Measurements from ENCODE around the gene TMC2.
A peak's percentile ranks its signal among the peaks of the same experiment; 100 is the strongest.

The TMC2 gene

DNA sequence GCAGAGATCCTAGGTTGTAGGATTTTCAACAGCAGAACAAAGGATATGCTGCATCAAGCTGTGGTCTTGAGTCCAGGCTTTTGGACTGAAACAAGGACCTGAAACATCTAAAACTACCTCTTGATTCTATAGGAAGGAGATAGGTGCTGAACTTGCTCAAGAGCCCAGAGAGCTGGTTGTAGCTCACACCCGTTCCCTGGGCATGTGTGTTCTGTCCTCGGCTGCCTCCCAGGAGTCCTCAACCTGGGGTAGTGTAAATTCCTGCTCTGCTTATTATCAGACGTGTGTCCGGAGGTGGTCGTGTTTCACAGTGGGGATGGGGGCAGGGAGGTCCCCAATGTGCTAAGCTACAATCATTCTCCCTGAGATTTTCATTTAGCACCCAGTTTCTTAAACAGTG is 120.9 kb downstream of the TMC2 start:
- TF ChIP-seq CTBP1 (IDR thresholded peaks at IDR 0.05; ENCODE audit: borderline replicate concordance), result no peak
- no peak for TF ChIP-seq ARNT (IDR thresholded peaks at IDR 0.05)
- TF ChIP-seq BHLHE40 (IDR thresholded peaks at IDR 0.05; ENCODE audit: borderline replicate concordance), result no peak
- TF ChIP-seq LEF1 (IDR thresholded peaks at IDR 0.05; ENCODE audit: borderline replicate concordance), result no peak
- no peak for TF ChIP-seq HDGF (IDR thresholded peaks at IDR 0.05; ENCODE audit: borderline replicate concordance)
- TF ChIP-seq SP1 (IDR thresholded peaks at IDR 0.05), result no peak
- TF ChIP-seq, protein P1, sequence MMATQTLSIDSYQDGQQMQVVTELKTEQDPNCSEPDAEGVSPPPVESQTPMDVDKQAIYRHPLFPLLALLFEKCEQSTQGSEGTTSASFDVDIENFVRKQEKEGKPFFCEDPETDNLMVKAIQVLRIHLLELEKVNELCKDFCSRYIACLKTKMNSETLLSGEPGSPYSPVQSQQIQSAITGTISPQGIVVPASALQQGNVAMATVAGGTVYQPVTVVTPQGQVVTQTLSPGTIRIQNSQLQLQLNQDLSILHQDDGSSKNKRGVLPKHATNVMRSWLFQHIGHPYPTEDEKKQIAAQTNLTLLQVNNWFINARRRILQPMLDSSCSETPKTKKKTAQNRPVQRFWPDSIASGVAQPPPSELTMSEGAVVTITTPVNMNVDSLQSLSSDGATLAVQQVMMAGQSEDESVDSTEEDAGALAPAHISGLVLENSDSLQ (IDR thresholded peaks at IDR 0.05), result no peak
- no peak for TF ChIP-seq TARDBP (IDR thresholded peaks at IDR 0.05)
- TF ChIP-seq FOXA1 (IDR thresholded peaks at IDR 0.05), result no peak
- TF ChIP-seq SUZ12 (IDR thresholded peaks at IDR 0.05), result no peak
- no peak for TF ChIP-seq ELF4 (IDR thresholded peaks at IDR 0.05)
- no peak for TF ChIP-seq L3MBTL2 (conservative IDR thresholded peaks at IDR 0.05)
- TF ChIP-seq FOXM1 (IDR thresholded peaks at IDR 0.05; ENCODE audit: borderline replicate concordance), result no peak
- no peak for TF ChIP-seq FOXK2 (IDR thresholded peaks at IDR 0.05)
- no peak for TF ChIP-seq ZNF384 (IDR thresholded peaks at IDR 0.05)
- no peak for TF ChIP-seq NFRKB (IDR thresholded peaks at IDR 0.05)
- CTCF ChIA-PET, result no interaction called here
- POLR2A ChIA-PET, result interaction anchor here (1.0 to 7.0 kb wide), 4 partner anchors 7 to 135 kb away, joined by 3 to 79 read pairs (median 3); partner anchors contain the start of gene IDH3B
- DNase-seq (ENCODE audit: extremely low spot score), result no peak

DNA sequence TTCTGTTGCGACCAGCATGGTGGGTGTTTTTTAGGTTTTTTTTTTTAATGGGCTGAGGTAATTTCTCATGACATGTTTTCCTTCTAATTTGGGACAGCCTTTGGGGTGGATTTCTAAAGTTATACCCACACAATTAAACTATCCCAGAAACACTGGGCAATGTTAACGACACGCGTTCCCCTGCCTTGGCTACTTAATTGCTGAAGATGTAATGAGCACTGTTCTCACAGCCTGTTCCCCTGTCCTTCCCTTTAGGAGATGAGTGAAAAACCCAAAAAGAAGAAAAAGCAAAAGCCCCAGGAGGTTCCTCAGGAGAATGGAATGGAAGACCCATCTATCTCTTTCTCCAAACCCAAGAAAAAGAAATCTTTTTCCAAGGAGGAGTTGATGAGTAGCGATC is 121.3 kb downstream of the TMC2 start:
- ChIA-PET CTCF (no interaction called here), POLR2A (interaction anchor here (1.0 to 7.0 kb wide), 3 partner anchors 6 to 31 kb away, joined by 3 to 79 read pairs (median 3); partner anchors contain the start of gene IDH3B)
- DNase-seq (ENCODE audit: extremely low spot score), result no peak
- TF ChIP-seq, protein P1 (IDR thresholded peaks at IDR 0.05), result no peak
- no peak for TF ChIP-seq BHLHE40 (IDR thresholded peaks at IDR 0.05; ENCODE audit: borderline replicate concordance)
- TF ChIP-seq FOXK2 (IDR thresholded peaks at IDR 0.05), result no peak
- no peak for TF ChIP-seq FOXA1 (IDR thresholded peaks at IDR 0.05)
- TF ChIP-seq HDGF (IDR thresholded peaks at IDR 0.05; ENCODE audit: borderline replicate concordance), result no peak
- TF ChIP-seq TARDBP (IDR thresholded peaks at IDR 0.05), result no peak
- TF ChIP-seq ZNF384 (IDR thresholded peaks at IDR 0.05), result no peak
- TF ChIP-seq ELF4 (IDR thresholded peaks at IDR 0.05), result no peak
- no peak for TF ChIP-seq L3MBTL2 (conservative IDR thresholded peaks at IDR 0.05)
- TF ChIP-seq FOXM1 (IDR thresholded peaks at IDR 0.05; ENCODE audit: borderline replicate concordance), result no peak

DNA sequence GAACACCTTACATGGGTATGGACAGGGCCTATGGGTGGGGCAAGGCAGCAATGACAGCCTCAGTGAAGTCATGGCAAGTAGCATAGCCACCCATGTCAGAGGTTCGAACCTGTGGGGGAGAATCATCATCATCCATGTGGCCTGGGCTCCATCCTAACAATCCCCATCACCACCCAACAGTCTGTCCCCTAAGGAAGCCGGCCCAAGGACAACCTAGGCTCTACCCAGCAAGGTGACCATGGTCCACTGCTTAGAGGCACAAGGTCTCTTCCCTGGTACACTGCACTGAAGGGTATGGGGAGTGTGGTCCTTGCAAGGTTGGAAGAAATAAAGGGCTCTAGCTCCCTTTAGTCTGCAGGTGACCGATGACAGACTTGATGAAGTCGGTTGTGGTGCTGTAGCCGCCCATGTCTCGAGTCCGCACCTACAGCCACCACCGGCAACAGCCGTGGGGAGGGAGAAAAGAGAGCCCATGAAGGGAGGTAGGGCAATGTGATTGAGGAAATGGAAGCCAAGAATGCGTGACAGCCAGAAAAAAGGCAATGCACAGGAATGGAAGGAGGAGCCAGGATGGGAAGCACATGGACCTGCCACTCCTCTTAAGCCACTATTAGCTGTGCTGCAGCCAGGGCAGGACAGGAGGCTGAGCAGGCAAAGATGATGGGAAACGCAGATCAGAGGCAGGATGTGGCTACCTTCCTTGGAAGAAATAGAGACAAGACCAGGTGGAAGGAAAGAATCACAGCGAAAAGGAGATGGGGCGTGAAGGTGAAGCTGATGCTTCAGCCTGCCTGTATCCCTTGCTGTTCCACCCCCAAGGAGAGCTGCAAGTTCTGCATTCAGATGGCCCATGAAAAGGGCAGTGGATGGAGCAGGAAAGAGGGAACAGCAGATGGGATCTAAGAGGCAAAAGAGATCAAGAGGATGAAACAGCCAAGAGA is 122.3 kb downstream of the TMC2 start:
- TF ChIP-seq HDGF (IDR thresholded peaks at IDR 0.05; ENCODE audit: borderline replicate concordance), result no peak
- 0 out of 2 replicates have a peak, but pooled peaks have one; percentile 14 for TF ChIP-seq BHLHE40 (IDR thresholded peaks at IDR 0.05; ENCODE audit: borderline replicate concordance)
- 0 out of 2 replicates have a peak, but pooled peaks have one; percentile 16 for TF ChIP-seq L3MBTL2 (conservative IDR thresholded peaks at IDR 0.05)
- no peak for TF ChIP-seq SUZ12 (IDR thresholded peaks at IDR 0.05)
- TF ChIP-seq FOXA1 (IDR thresholded peaks at IDR 0.05), result no peak
- CTCF ChIA-PET, result no interaction called here
- POLR2A ChIA-PET, result interaction anchor here (1.4 kb wide), 1 partner anchor 151 kb away, joined by 4 read pairs; no protein-coding TSS in a partner anchor
- DNase-seq (ENCODE audit: extremely low spot score), result no peak

DNA sequence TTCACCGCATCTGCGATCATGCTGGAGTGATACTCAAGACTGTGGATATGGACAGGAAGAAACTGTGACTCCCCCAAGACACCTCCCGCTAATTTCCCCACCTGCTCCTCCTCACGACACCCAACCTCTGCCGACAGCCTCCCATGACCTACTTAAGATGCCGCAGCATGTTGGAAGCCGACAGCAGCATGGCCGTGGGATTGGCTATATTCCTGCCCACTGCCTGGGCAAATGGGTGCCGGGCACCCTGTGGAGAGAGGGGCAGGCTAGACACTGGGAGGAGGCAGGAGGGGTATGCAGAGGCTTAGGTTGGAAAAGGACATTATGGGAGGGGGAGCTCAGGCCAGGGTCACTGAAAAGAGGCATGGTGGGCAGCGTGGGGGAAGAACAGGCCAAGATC is 123.2 kb downstream of the TMC2 start:
- no peak for DNase-seq (ENCODE audit: extremely low spot score)
- CTCF ChIA-PET, result no interaction called here
- POLR2A ChIA-PET, result interaction anchor here (1.2 to 1.5 kb wide), 2 partner anchors 8 to 189 kb away, joined by 3 to 10 read pairs; partner anchors contain the start of gene SNRPB
- no peak for TF ChIP-seq ELF4 (IDR thresholded peaks at IDR 0.05)
- no peak for TF ChIP-seq NFRKB (IDR thresholded peaks at IDR 0.05)
- no peak for TF ChIP-seq FOXA1 (IDR thresholded peaks at IDR 0.05)
- no peak for TF ChIP-seq FOXK2 (IDR thresholded peaks at IDR 0.05)
- no peak for TF ChIP-seq SP1 (IDR thresholded peaks at IDR 0.05)
- TF ChIP-seq HDGF (IDR thresholded peaks at IDR 0.05; ENCODE audit: borderline replicate concordance), result no peak
- TF ChIP-seq FOXM1 (IDR thresholded peaks at IDR 0.05; ENCODE audit: borderline replicate concordance), result no peak
- no peak for TF ChIP-seq CTBP1 (IDR thresholded peaks at IDR 0.05; ENCODE audit: borderline replicate concordance)
- TF ChIP-seq, protein P1 (IDR thresholded peaks at IDR 0.05), result no peak
- no peak for TF ChIP-seq BHLHE40 (IDR thresholded peaks at IDR 0.05; ENCODE audit: borderline replicate concordance)
- TF ChIP-seq L3MBTL2 (conservative IDR thresholded peaks at IDR 0.05), result no peak
- no peak for TF ChIP-seq SUZ12 (IDR thresholded peaks at IDR 0.05)

DNA sequence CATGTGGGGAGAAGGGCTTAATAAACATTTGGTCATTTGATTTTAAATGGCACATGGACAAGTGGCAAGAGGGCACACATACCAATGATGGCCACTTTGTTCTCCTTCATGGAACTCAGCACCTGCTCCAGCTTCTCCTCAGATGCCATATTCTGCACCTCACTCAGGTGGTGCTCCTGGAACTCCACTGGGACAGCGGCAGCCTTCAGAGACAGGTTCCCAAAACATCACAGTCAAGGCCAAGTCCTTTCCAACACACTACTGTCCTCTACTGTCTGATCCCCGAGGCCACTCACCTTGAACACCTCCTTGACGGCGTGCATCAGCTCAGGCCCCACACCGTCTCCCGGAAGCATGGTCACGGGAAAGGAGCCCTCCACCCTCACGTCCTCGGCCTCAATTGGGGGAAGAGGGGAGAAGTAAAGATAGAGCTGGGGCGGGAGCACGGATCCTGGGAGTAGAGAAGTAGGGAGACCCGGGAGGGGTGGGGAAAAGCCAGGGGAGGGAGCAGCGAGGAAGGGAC is 127.1 kb downstream of the TMC2 start:
- ChIA-PET CTCF (interaction anchor here (0.7 kb wide), 1 partner anchor 12 kb away, joined by 3 read pairs; no protein-coding TSS in a partner anchor), POLR2A (interaction anchor here (0.9 to 5.4 kb wide), 8 partner anchors 9 to 382 kb away, joined by 3 to 79 read pairs (median 4); partner anchors contain the start of genes MRPS26, NOP56 and SNRPB)
- no peak for DNase-seq (ENCODE audit: extremely low spot score)
- TF ChIP-seq CTBP1 (IDR thresholded peaks at IDR 0.05; ENCODE audit: borderline replicate concordance) (no peak), NFRKB (IDR thresholded peaks at IDR 0.05) (no peak), HDGF (IDR thresholded peaks at IDR 0.05; ENCODE audit: borderline replicate concordance) (no peak), FOXM1 (IDR thresholded peaks at IDR 0.05; ENCODE audit: borderline replicate concordance) (no peak), SUZ12 (IDR thresholded peaks at IDR 0.05) (no peak), L3MBTL2 (conservative IDR thresholded peaks at IDR 0.05) (no peak), BHLHE40 (IDR thresholded peaks at IDR 0.05; ENCODE audit: borderline replicate concordance) (no peak), FOXK2 (IDR thresholded peaks at IDR 0.05) (no peak), LEF1 (IDR thresholded peaks at IDR 0.05; ENCODE audit: borderline replicate concordance) (no peak), TARDBP (IDR thresholded peaks at IDR 0.05) (no peak), ARNT (IDR thresholded peaks at IDR 0.05) (no peak), SP1 (IDR thresholded peaks at IDR 0.05) (no peak), ELF4 (IDR thresholded peaks at IDR 0.05) (no peak), ZNF384 (IDR thresholded peaks at IDR 0.05) (no peak), FOXA1 (IDR thresholded peaks at IDR 0.05) (no peak)
- TF ChIP-seq, protein P1 (IDR thresholded peaks at IDR 0.05), result no peak

All from HEK293T (cell line).